ENCODE measurements around the gene TRAP1.
A peak's percentile ranks its signal among the peaks of the same experiment; 100 is the strongest.

The TRAP1 gene

GRCh38 chr16:3737181-3737580, 19.9 kb upstream of the TRAP1 start:
- no peak for DNase-seq (ENCODE audit: low read depth in 2 of 3, low spot score in 2 of 3)

- DNase-seq (ENCODE audit: low read depth in 2 of 3, low spot score in 2 of 3), result no peak
Measured at GRCh38 chr16:3736116-3736515, 18.8 kb upstream of the TRAP1 start.

- no peak for DNase-seq (ENCODE audit: low read depth in 2 of 3, low spot score in 2 of 3)
Measured at GRCh38 chr16:3735541-3735940, 18.2 kb upstream of the TRAP1 start.

- DNase-seq (ENCODE audit: low read depth in 2 of 3, low spot score in 2 of 3), result no peak
Measured at GRCh38 chr16:3734758-3735221, 17.5 kb upstream of the TRAP1 start.

- no peak for DNase-seq (ENCODE audit: low read depth in 2 of 3, low spot score in 2 of 3)
Measured at GRCh38 chr16:3734084-3734757, 16.9 kb upstream of the TRAP1 start.

GRCh38 chr16:3732171-3732570, 14.8 kb upstream of the TRAP1 start:
- no peak for DNase-seq (ENCODE audit: low read depth in 2 of 3, low spot score in 2 of 3)

- no peak for DNase-seq (ENCODE audit: low read depth in 2 of 3, low spot score in 2 of 3)
Measured at GRCh38 chr16:3731126-3731935, 14.0 kb upstream of the TRAP1 start.

GRCh38 chr16:3730161-3731125, 13.1 kb upstream of the TRAP1 start:
- DNase-seq (ENCODE audit: low read depth in 2 of 3, low spot score in 2 of 3), result no peak

GRCh38 chr16:3729161-3730112, 12.1 kb upstream of the TRAP1 start:
- no peak for DNase-seq (ENCODE audit: low read depth in 2 of 3, low spot score in 2 of 3)

- DNase-seq (ENCODE audit: low read depth in 2 of 3, low spot score in 2 of 3), result no peak
Measured at GRCh38 chr16:3728424-3729160, 11.3 kb upstream of the TRAP1 start.

GRCh38 chr16:3727806-3728381, 10.6 kb upstream of the TRAP1 start:
- DNase-seq (ENCODE audit: low read depth in 2 of 3, low spot score in 2 of 3), result no peak

GRCh38 chr16:3726021-3726687, 8.8 kb upstream of the TRAP1 start:
- DNase-seq (ENCODE audit: low read depth in 2 of 3, low spot score in 2 of 3), result no peak

- no peak for DNase-seq (ENCODE audit: low read depth in 2 of 3, low spot score in 2 of 3)
Measured at GRCh38 chr16:3725276-3725675, 8.0 kb upstream of the TRAP1 start.

GRCh38 chr16:3722508-3722907, 5.2 kb upstream of the TRAP1 start:
- no peak for DNase-seq (ENCODE audit: low read depth in 2 of 3, low spot score in 2 of 3)

- DNase-seq (ENCODE audit: low read depth in 2 of 3, low spot score in 2 of 3), result no peak
Measured at GRCh38 chr16:3720418-3720817, 3.1 kb upstream of the TRAP1 start.

GRCh38 chr16:3718628-3719027, 1.3 kb upstream of the TRAP1 start:
- no peak for DNase-seq (ENCODE audit: low read depth in 2 of 3, low spot score in 2 of 3)

- no peak for DNase-seq (ENCODE audit: low read depth in 2 of 3, low spot score in 2 of 3)
Measured at GRCh38 chr16:3718019-3718391, 681 bp upstream of the TRAP1 start.

- peak; percentile 10 to 41 (median 14) for DNase-seq (ENCODE audit: low read depth in 2 of 3, low spot score in 2 of 3)
Measured at GRCh38 chr16:3716831-3717234, 491 bp downstream of the TRAP1 start.

GRCh38 chr16:3715430-3715829, 1.9 kb downstream of the TRAP1 start:
- DNase-seq (ENCODE audit: low read depth in 2 of 3, low spot score in 2 of 3), result no peak

All from activated CD8-positive, alpha-beta memory T cell treated with anti-CD3 and anti-CD28 coated beads for 48 hours (primary cell).